Mammary epithelial cell (primary cell): ENCODE measurements around the gene SPESP1.

Experiments used
- EZH2 ChIP-seq: IDR thresholded peaks from 2 replicates; pipeline ENCODE4 v1.6.1; 2012; ENCODE audit warnings: low read length, inconsistent platforms, borderline replicate concordance
- TF ChIP-seq, protein P1 (sequence below), 2 donors: IDR thresholded peaks in 1 of 2; conservative IDR thresholded peaks in 1 of 2; 2 replicates each; pipeline ENCODE4 v1.5.1; 2011 to 2012; ENCODE audit warnings: inconsistent platforms in 2 of 2, low read length in 2 of 2, mild to moderate bottlenecking in 2 of 2, control low read depth in 1 of 2, low read depth in 1 of 2; ENCODE audit not compliant: insufficient read depth in 1 of 2; ENCODE audit errors: extremely low read depth in 1 of 2

DNA sequence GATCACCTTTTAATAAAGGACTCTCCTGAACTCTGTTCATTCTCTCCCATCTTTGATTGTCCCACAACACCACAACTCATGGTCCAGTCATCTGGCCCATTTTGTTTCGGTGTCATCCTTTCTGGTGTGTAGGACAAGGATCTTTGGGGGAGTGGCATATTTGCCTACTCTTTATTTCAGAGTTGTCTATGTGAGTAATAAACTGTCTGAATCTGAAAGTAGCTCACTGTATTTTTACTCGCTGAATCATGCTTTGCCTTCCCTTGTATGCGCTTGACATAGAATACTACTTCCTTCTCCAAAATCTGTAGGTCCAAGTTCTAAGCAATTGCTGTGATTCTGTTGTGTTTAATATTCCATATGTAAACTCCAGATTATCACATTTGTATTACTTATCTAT, 54.3 kb downstream of the SPESP1 start:
- TF ChIP-seq, protein P1, sequence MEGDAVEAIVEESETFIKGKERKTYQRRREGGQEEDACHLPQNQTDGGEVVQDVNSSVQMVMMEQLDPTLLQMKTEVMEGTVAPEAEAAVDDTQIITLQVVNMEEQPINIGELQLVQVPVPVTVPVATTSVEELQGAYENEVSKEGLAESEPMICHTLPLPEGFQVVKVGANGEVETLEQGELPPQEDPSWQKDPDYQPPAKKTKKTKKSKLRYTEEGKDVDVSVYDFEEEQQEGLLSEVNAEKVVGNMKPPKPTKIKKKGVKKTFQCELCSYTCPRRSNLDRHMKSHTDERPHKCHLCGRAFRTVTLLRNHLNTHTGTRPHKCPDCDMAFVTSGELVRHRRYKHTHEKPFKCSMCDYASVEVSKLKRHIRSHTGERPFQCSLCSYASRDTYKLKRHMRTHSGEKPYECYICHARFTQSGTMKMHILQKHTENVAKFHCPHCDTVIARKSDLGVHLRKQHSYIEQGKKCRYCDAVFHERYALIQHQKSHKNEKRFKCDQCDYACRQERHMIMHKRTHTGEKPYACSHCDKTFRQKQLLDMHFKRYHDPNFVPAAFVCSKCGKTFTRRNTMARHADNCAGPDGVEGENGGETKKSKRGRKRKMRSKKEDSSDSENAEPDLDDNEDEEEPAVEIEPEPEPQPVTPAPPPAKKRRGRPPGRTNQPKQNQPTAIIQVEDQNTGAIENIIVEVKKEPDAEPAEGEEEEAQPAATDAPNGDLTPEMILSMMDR (conservative IDR thresholded peaks at IDR 0.05 in 1 of 2, IDR thresholded peaks at IDR 0.05 in 1 of 2; ENCODE audit: extremely low read depth in 1 of 2, insufficient read depth in 1 of 2, low read depth in 1 of 2, low read length in 2 of 2): no peak
- TF ChIP-seq EZH2: no peak
